ENCODE data around the gene LAMA3. TPM values are rescaled to one million over a fixed set of nuclear protein-coding genes. Genes with fewer than 3 reads are reported as not detected.

The LAMA3 gene
- total RNA-seq, 6 experiments from 2014 or later: 1.3 to 5.0 (median 3.0) TPM

DNA sequence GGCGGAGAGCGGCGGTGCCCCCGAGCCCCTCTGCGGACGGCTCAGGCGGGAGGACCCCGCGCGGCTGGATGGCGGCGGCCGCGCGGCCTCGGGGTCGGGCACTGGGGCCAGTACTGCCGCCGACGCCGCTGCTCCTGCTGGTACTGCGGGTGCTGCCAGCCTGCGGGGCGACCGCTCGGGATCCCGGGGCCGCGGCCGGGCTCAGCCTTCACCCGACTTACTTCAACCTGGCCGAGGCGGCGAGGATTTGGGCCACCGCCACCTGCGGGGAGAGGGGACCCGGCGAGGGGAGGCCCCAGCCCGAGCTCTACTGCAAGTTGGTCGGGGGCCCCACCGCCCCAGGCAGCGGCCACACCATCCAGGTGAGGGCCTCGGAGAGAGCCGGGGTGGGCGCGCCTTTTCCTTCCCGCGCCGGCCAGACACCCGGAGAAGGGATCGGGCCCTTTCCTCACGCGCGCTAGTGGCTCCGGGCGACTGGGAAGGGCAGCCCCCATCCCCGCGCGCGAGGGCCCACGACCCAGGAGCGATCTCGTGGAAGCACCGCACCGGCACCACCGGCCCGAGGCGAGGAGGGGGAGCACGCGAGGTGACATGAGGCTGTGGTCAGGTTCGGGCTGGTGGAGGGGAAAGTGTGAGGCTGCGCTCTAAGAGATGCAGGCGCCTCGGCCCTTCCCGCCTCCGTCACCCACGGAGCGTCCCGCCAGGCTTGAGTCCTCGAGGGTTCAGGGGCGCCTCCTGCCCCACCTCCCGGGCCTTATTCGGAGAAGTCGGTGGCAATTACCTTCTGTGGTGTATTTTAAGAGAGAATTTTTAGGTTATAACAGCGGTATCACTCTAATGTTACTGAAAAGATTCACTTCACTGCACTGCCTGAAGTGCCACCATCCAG is 607 bp downstream of the LAMA3 start:
- Histone ChIP-seq H3K27me3 (peaks cover 0 to 6% of the 10 kb centered on the region in 2 donors), H3K9me3 (no peaks in the 10 kb centered on the region), H3K4me3 (peak overlapping the region; percentile 44 to 64 (median 49)), H3K4me1 (peaks cover 0 to 17% (median 0%) of the 10 kb centered on the region in 4 donors), H3K27ac (no peak overlapping the region), H3K36me3 (no peaks in the 10 kb centered on the region)
- 29% methylated on average over 1 of the region's 85 CpGs for WGBS (ENCODE audit: insufficient coverage, low coverage, low lambda C conversion rate, missing lambda C conversion rate)
- ATAC-seq (peak; percentile 27 to 67 (median 46)), DNase-seq (peak; percentile 24 to 57 (median 53))
- intact Hi-C loops (cut with DNase I): no loop called here
- TF ChIP-seq POLR2A (IDR thresholded peaks at IDR 0.05): no peak
- TF ChIP-seq, protein P1, sequence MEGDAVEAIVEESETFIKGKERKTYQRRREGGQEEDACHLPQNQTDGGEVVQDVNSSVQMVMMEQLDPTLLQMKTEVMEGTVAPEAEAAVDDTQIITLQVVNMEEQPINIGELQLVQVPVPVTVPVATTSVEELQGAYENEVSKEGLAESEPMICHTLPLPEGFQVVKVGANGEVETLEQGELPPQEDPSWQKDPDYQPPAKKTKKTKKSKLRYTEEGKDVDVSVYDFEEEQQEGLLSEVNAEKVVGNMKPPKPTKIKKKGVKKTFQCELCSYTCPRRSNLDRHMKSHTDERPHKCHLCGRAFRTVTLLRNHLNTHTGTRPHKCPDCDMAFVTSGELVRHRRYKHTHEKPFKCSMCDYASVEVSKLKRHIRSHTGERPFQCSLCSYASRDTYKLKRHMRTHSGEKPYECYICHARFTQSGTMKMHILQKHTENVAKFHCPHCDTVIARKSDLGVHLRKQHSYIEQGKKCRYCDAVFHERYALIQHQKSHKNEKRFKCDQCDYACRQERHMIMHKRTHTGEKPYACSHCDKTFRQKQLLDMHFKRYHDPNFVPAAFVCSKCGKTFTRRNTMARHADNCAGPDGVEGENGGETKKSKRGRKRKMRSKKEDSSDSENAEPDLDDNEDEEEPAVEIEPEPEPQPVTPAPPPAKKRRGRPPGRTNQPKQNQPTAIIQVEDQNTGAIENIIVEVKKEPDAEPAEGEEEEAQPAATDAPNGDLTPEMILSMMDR (IDR thresholded peaks at IDR 0.05): no peak

DNA sequence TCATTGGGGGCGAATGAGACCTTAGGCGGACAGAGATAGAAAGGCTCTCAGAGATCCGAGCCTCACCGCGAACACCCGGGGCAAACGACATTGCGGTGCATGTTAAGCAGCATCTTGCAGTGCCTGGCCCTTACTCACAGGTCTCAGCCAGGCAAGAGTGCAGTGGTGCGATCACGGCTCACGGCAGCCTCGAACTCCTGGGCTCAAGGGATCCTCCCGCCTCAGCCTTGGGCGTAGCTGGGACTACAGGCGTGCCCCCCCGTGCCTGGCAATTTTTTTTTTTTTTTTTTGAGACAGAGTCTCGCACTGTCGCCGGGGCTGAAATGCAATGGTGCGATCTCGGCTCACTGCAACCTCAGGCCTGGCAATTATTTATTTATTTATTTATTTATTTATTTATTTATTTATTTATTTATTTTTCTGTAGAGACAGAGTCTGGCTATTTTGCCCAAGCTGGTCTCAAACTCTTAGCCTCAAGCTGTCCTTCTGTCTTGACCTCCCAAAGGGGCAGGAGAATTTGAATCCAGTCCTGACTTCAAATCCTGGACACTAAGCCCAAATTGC is 1.3 kb downstream of the LAMA3 start:
- intact Hi-C loops (cut with DNase I): no loop called here
- Histone ChIP-seq H3K4me3 (peak overlapping the region in 1 of 3 donors; percentile 44), H3K27me3 (peaks cover 0 to 6% of the 10 kb centered on the region in 2 donors), H3K4me1 (peaks cover 0 to 17% (median 0%) of the 10 kb centered on the region in 4 donors), H3K27ac (no peak overlapping the region), H3K36me3 (no peaks in the 10 kb centered on the region), H3K9me3 (no peaks in the 10 kb centered on the region)
- DNase-seq (no peak), ATAC-seq (no peak)
- no peak for TF ChIP-seq POLR2A (IDR thresholded peaks at IDR 0.05)
- TF ChIP-seq, protein P1 (IDR thresholded peaks at IDR 0.05): no peak
- 56% methylated on average over 14 of the region's 21 CpGs for WGBS (ENCODE audit: insufficient coverage, low coverage, low lambda C conversion rate, missing lambda C conversion rate)

DNA sequence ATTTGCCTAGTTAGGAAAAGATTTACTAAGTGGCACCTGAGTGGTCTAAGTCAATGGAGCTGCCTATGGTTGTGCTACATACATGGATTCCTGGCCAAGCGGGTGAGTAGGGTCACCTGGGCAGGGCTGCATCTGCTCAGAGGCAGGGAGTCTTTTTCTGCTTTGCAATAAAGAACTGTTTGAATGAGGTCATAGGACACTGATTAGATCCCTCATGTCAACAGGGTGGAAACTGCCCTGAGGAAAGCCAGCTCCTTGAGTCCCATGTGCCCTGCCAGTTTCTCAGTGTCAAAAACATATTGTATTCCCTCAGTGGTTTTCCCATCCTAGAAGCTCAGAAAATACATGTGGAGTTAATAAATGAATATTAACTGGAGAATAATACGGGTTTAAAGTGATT is 4.6 kb downstream of the LAMA3 start:
- no peak for DNase-seq
- no peak overlapping the region for H3K4me3 ChIP-seq
- ATAC-seq: no peak
- peaks cover 0 to 16% (median 0%) of the 10 kb centered on the region in 4 donors for H3K4me1 ChIP-seq
- intact Hi-C loops (cut with DNase I): no loop called here
- no peaks in the 10 kb centered on the region for H3K27me3 ChIP-seq
- 92% methylated on average over 2 of the region's 2 CpGs for WGBS (ENCODE audit: insufficient coverage, low coverage, low lambda C conversion rate, missing lambda C conversion rate)
- no peak for TF ChIP-seq POLR2A (IDR thresholded peaks at IDR 0.05)
- TF ChIP-seq, protein P1 (IDR thresholded peaks at IDR 0.05): no peak
- no peaks in the 10 kb centered on the region for H3K36me3 ChIP-seq
- H3K27ac ChIP-seq: no peak overlapping the region
- H3K9me3 ChIP-seq: no peaks in the 10 kb centered on the region

DNA sequence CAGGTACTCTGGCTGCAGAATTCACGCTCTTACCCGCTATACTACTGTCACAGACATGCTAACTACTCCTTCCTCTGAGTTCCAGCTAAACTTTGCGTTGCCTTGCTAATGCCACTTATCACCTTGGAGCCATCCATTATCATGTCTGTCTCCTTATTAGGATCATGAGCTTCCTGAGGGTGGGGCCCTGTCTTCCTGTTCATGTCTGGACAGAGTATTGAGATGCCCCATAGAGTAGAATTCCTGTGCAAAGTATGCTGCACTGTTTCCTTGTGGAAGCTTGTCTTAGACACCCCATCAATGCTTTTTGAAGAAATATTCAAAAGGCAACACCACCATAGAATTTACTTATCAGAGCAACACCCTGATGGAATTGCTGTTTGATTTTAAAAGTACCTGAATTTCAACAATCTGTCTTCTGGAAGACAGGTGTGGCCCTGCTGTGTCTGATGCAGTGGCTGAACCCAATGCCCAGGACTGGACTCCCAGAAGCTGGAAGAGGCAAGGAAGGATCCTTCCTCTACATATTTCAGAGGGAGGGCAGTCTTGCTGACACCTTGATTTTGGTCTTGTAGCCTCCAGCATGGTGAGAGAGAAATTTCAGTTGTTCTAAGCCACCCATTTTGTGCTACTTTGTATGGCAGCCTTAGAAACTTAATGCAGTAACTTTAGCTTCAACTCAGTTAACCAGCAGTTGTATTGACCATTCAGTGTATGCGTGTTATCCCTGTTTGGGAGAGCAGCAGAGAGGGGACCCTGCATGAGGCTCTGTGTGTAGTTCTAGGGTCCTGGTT is 5.6 kb downstream of the LAMA3 start:
- Histone ChIP-seq H3K27ac (no peak overlapping the region), H3K36me3 (no peaks in the 10 kb centered on the region), H3K4me1 (peaks cover 0 to 6% (median 0%) of the 10 kb centered on the region in 4 donors), H3K27me3 (no peaks in the 10 kb centered on the region), H3K4me3 (no peak overlapping the region), H3K9me3 (no peaks in the 10 kb centered on the region)
- no peak for TF ChIP-seq POLR2A (IDR thresholded peaks at IDR 0.05)
- TF ChIP-seq, protein P1 (IDR thresholded peaks at IDR 0.05): no peak
- intact Hi-C loops (cut with DNase I): no loop called here
- ATAC-seq (no peak), DNase-seq (no peak)
- 95% methylated on average over 4 of the region's 4 CpGs for WGBS (ENCODE audit: insufficient coverage, low coverage, low lambda C conversion rate, missing lambda C conversion rate)

Measured in right lobe of liver (tissue), 6 donors.